HCT116 (cell line): ENCODE results near the gene SDF2L1. TPM values are rescaled to one million over a fixed set of nuclear protein-coding genes. Genes with fewer than 3 reads are reported as not detected.
"Not testable (repeated sequence)": the region's sequence is repeated elsewhere in the genome, so short reads cannot be mapped to it uniquely, and the experiment has no call there.

Experiments used
- ATAC-seq: fragments of 200-7000 bp; cut with Tn5 transposase; 2 replicates; pipeline ENCODE4 v1.9.1; 2020; ENCODE audit warnings: mild to moderate bottlenecking, moderate library complexity
- BruUV-seq: library from RNA; stranded (reverse); fragments of 400-500 nt; replicated peaks from 2 replicates; lab custom pipeline; 2021; lab: Mats Ljungman, UMichigan
- CTCF ChIA-PET: fragments of 300-600 bp; sonication (Branson Sonifier 250); formaldehyde crosslinking; loops from one replicate; lab custom pipeline; 2021; ENCODE audit warnings: antibody characterized with exemption; lab: Charles Lee
- POLR2A ChIA-PET: fragments of 300-600, 350-600 bp; sonication (Branson Sonifier 250); formaldehyde crosslinking; loops from one replicate; lab custom pipeline; 2021; ENCODE audit warnings: antibody characterized with exemption; lab: Charles Lee
- RAD21 ChIA-PET, 2 experiments: fragments of 300-600 bp; sonication (Branson Sonifier 250); formaldehyde crosslinking; loops; one replicate each; lab custom pipeline; 2023; ENCODE audit warnings: low total read pairs in 2 of 2; ENCODE audit not compliant: uncharacterized antibody in 2 of 2, unreplicated experiment in 2 of 2, low non-redundant PET in 1 of 2; lab: Charles Lee
- DNase-seq: peaks from one replicate; pipeline ENCODE4 v3.0.0-alpha.2; 2010; ENCODE audit warnings: low read depth, low spot score
- H2AFZ ChIP-seq: fragments of 200-600 bp; shearing (Covaris generic), sonication (generic); 2 replicates; pipeline ENCODE4 v1.6.1; 2017; ENCODE audit warnings: low read depth, mixed run types, mixed read lengths, antibody characterized with exemption, low read length; ENCODE audit not compliant: poor library complexity, severe bottlenecking
- H3K27ac ChIP-seq: 2 replicates; pipeline ENCODE4 v1.5.1; 2012; ENCODE audit warnings: low read depth, low read length
- H3K27me3 ChIP-seq: fragments of 200-600 bp; sonication (generic); 2 replicates; pipeline ENCODE4 v1.6.1; 2016; ENCODE audit warnings: mixed run types, low read length, mixed read lengths; ENCODE audit not compliant: insufficient read depth
- H3K36me3 ChIP-seq, 2 experiments: fragments of 200-500 bp in 1 of 2; fragments of 200-600 bp in 1 of 2; sonication (Bioruptor generic) in 1 of 2; sonication (generic) in 1 of 2; 2 replicates each; pipeline versions ENCODE4 v1.5.1 to v1.6.1; 2014 to 2016; ENCODE audit warnings: low read length in 2 of 2, inconsistent platforms in 1 of 2, mixed read lengths in 1 of 2, mixed run types in 1 of 2; ENCODE audit not compliant: insufficient read depth in 2 of 2, control insufficient read depth in 1 of 2
- H3K4me1 ChIP-seq, 2 experiments: fragments of 200-600 bp in 1 of 2; sonication (generic) in 1 of 2; 2 replicates each; pipeline versions ENCODE4 v1.5.1 to v1.6.1; 2012 to 2017; ENCODE audit warnings: low read length in 2 of 2, inconsistent platforms in 1 of 2, mild to moderate bottlenecking in 1 of 2, mixed read lengths in 1 of 2, mixed run types in 1 of 2, moderate library complexity in 1 of 2; ENCODE audit not compliant: insufficient read depth in 2 of 2, control insufficient read depth in 1 of 2
- H3K4me2 ChIP-seq: fragments of 200-600 bp; sonication (generic); 2 replicates; pipeline ENCODE4 v1.6.1; 2017; ENCODE audit warnings: mixed run types, low read length, mixed read lengths
- H3K4me3 ChIP-seq, 2 experiments: fragments of 200-600 bp in 1 of 2; sonication (generic) in 1 of 2; replicated peaks in 1 of 2; 2 replicates each; pipeline ENCODE4 v1.5.1; 2011 to 2016; ENCODE audit warnings: low read length in 2 of 2, control low read depth in 1 of 2, low read depth in 1 of 2, mild to moderate bottlenecking in 1 of 2, mixed read lengths in 1 of 2, mixed run types in 1 of 2
- H3K79me2 ChIP-seq: fragments of 200-600 bp; sonication (generic); 2 replicates; pipeline ENCODE4 v1.6.1; 2017; ENCODE audit warnings: mild to moderate bottlenecking, mixed run types, low read length, moderate library complexity, mixed read lengths; ENCODE audit not compliant: insufficient read depth
- H3K9ac ChIP-seq: fragments of 200-600 bp; sonication (generic); 2 replicates; pipeline ENCODE4 v1.6.1; 2016; ENCODE audit warnings: low read length, mixed read lengths
- H3K9me2 ChIP-seq: fragments of 200-600 bp; sonication (generic), shearing (Covaris generic); 2 replicates; pipeline ENCODE4 v1.6.1; 2017; ENCODE audit warnings: mixed run types, mild to moderate bottlenecking, moderate library complexity; ENCODE audit not compliant: insufficient read depth
- H3K9me3 ChIP-seq, 2 experiments: fragments of 200-500 bp in 1 of 2; fragments of 200-600 bp in 1 of 2; sonication (Bioruptor generic) in 1 of 2; sonication (generic) in 1 of 2; 2 replicates each; pipeline ENCODE4 v1.6.1; 2014 to 2017; ENCODE audit warnings: low read length in 2 of 2, mixed read lengths in 2 of 2, inconsistent platforms in 1 of 2, low read depth in 1 of 2, mild to moderate bottlenecking in 1 of 2, mixed run types in 1 of 2, moderate library complexity in 1 of 2; ENCODE audit not compliant: control insufficient read depth in 1 of 2, insufficient read depth in 1 of 2
- H4K20me1 ChIP-seq: fragments of 200-600 bp; sonication (generic), shearing (Covaris generic); 2 replicates; pipeline ENCODE4 v1.6.1; 2017; ENCODE audit warnings: mixed run types, mild to moderate bottlenecking, moderate library complexity; ENCODE audit not compliant: insufficient read depth
- ATF3 ChIP-seq: IDR thresholded peaks from 2 replicates; pipeline ENCODE4 v1.6.1; 2012
- CBX3 ChIP-seq: IDR thresholded peaks from 2 replicates; pipeline ENCODE4 v1.6.1; 2012; ENCODE audit warnings: low read depth
- CEBPB ChIP-seq: IDR thresholded peaks from 2 replicates; pipeline ENCODE4 v1.6.1; 2012; ENCODE audit warnings: low read depth
- CTCF ChIP-seq, 3 experiments: fragments of 200-600 bp in 1 of 3; sonication (generic) in 1 of 3; IDR thresholded peaks in 2 of 3; conservative IDR thresholded peaks in 1 of 3; 2 replicates each; pipeline ENCODE4 v1.5.1; 2012 to 2017; ENCODE audit warnings: low read depth in 2 of 3, low read length in 2 of 3, antibody characterized with exemption in 1 of 3, borderline replicate concordance in 1 of 3, control low read depth in 1 of 3, mild to moderate bottlenecking in 1 of 3, mixed read lengths in 1 of 3, mixed run types in 1 of 3, moderate library complexity in 1 of 3; ENCODE audit not compliant: insufficient read depth in 1 of 3
- EGR1 ChIP-seq: IDR thresholded peaks from 2 replicates; pipeline ENCODE4 v1.6.1; 2012; ENCODE audit warnings: low read depth
- ELF1 ChIP-seq: IDR thresholded peaks from 2 replicates; pipeline ENCODE4 v1.6.1; 2012; ENCODE audit warnings: low read depth, borderline replicate concordance
- EZH2 ChIP-seq: fragments of 200-600 bp; sonication (generic); IDR thresholded peaks from 2 replicates; pipeline ENCODE4 v1.6.1; 2017; ENCODE audit warnings: antibody characterized with exemption, mixed run types
- EZH2phosphoT487 ChIP-seq: fragments of 200-600 bp; IDR thresholded peaks from 2 replicates; pipeline ENCODE4 v1.6.1; 2018; ENCODE audit warnings: antibody characterized with exemption, borderline replicate concordance
- POLR2AphosphoS5 ChIP-seq: IDR thresholded peaks from 2 replicates; pipeline ENCODE4 v1.6.1; 2011; ENCODE audit warnings: mild to moderate bottlenecking, low read depth, low read length, moderate library complexity
- SIN3A ChIP-seq: IDR thresholded peaks from 2 replicates; pipeline ENCODE4 v1.6.1; 2012; ENCODE audit warnings: low read depth
- SRF ChIP-seq: IDR thresholded peaks from 2 replicates; pipeline ENCODE4 v1.6.1; 2012; ENCODE audit warnings: low read depth
- ZNF274 ChIP-seq: fragments of 200-500 bp; sonication (Bioruptor generic); IDR thresholded peaks from 2 replicates; pipeline ENCODE4 v1.6.1; 2014; ENCODE audit warnings: mild to moderate bottlenecking, low read depth, low read length, inconsistent platforms
- intact Hi-C: fragments of 100-400 bp; cut with micrococcal nuclease; formaldehyde crosslinking; loops from 2 replicates; pipeline ENCODE4 v1.10.0; 2022
- total RNA-seq: library from RNA; stranded (reverse); gene quantifications from one replicate; pipeline ENCODE4 v1.2.1, GENCODE V29; 2021; ENCODE audit not compliant: unreplicated experiment

The SDF2L1 gene
- total RNA-seq, 1 experiment from 2014 or later, result 86.2 TPM

GRCh38 chr22:21615731-21616130 lies 26.4 kb upstream of the SDF2L1 start:
- ChIA-PET POLR2A (no interaction called here), RAD21 (no interaction called here), CTCF (interaction anchor here (0.9 to 1.7 kb wide), 3 partner anchors 10 to 31 kb away, joined by 3 to 4 read pairs (median 3); no protein-coding TSS in a partner anchor)
- no peaks in the 10 kb centered on the region for H3K9me2 ChIP-seq
- peaks cover 8 to 30% of the 10 kb centered on the region in 2 experiments for H3K36me3 ChIP-seq
- intact Hi-C loops, result no loop called here
- no peak for TF ChIP-seq SIN3A
- TF ChIP-seq EZH2, result no peak
- TF ChIP-seq ELF1, result no peak
- no peak for TF ChIP-seq EZH2phosphoT487
- TF ChIP-seq SRF, result no peak
- no peak for TF ChIP-seq CTCF (IDR thresholded peaks at IDR 0.05 in 2 of 3, conservative IDR thresholded peaks at IDR 0.05 in 1 of 3; ENCODE audit: borderline replicate concordance in 1 of 3, insufficient read depth in 1 of 3, low read depth in 2 of 3, low read length in 2 of 3)
- TF ChIP-seq POLR2AphosphoS5, result no peak
- no peak for TF ChIP-seq ZNF274
- no peak for TF ChIP-seq CBX3
- TF ChIP-seq EGR1, result no peak
- TF ChIP-seq ATF3, result no peak
- no peak for TF ChIP-seq CEBPB
- no peaks in the 10 kb centered on the region for H3K9me3 ChIP-seq
- no peak overlapping the region for H3K9ac ChIP-seq
- DNase-seq (no peak), ATAC-seq (no peak)
- H2AFZ ChIP-seq, result no peak overlapping the region
- BruUV-seq, result no TSS peak
- no peaks in the 10 kb centered on the region for H3K4me1 ChIP-seq
- H3K4me2 ChIP-seq, result no peak overlapping the region
- H3K27me3 ChIP-seq, result no peaks in the 10 kb centered on the region
- H4K20me1 ChIP-seq, result peaks cover 14% of the 10 kb centered on the region; the same call in 1 of the 2 replicates
- H3K79me2 ChIP-seq, result peaks cover 93% of the 10 kb centered on the region
- H3K4me3 ChIP-seq, result no peak overlapping the region
- no peak overlapping the region for H3K27ac ChIP-seq

GRCh38 chr22:21617337-21617736 lies 24.8 kb upstream of the SDF2L1 start:
- H3K4me2 ChIP-seq, H3K9ac ChIP-seq, CTCF ChIA-PET, H3K4me3 ChIP-seq, H3K27me3 ChIP-seq, ATAC-seq, H3K9me2 ChIP-seq, H3K4me1 ChIP-seq, H3K27ac ChIP-seq, intact Hi-C loops, BruUV-seq, DNase-seq, H3K9me3 ChIP-seq, POLR2A ChIA-PET, H2AFZ ChIP-seq, RAD21 ChIA-PET: not testable (repeated sequence)
- Histone ChIP-seq H4K20me1 (peaks cover 14% of the 10 kb centered on the region; the same call in 1 of the 2 replicates), H3K79me2 (peaks cover 90% of the 10 kb centered on the region), H3K36me3 (peaks cover 7 to 20% of the 10 kb centered on the region in 2 experiments; a peak in 2 of 4 replicates)
